RWPE2 (cell line): ENCODE measurements around the gene FSTL1.

Source experiments
- ATAC-seq: fragments of 200-7000 bp; cut with Tn5 transposase; 3 replicates; pipeline ENCODE4 v1.9.1; 2021; ENCODE audit warnings: low read depth
- DNase-seq: peaks from one replicate; pipeline ENCODE4 v3.0.0-alpha.2; 2020; ENCODE audit warnings: low spot score
- H3K27ac ChIP-seq: fragments of 450-650 bp; 2 replicates; pipeline ENCODE4 v1.5.1; 2017; ENCODE audit warnings: mild to moderate bottlenecking; ENCODE audit not compliant: poor library complexity, severe bottlenecking
- H3K27me3 ChIP-seq: fragments of 250-450 bp; sonication (Bioruptor Pico); 2 replicates; pipeline ENCODE4 v1.5.1; 2021; ENCODE audit warnings: mild to moderate bottlenecking, moderate library complexity; ENCODE audit not compliant: insufficient read depth, poor library complexity, severe bottlenecking
- H3K36me3 ChIP-seq: fragments of 250-450 bp; sonication (Bioruptor Pico); 2 replicates; pipeline ENCODE4 v1.5.1; 2020; ENCODE audit warnings: low read depth, mild to moderate bottlenecking, moderate library complexity
- H3K4me1 ChIP-seq: fragments of 250-450 bp; sonication (Bioruptor Pico); 2 replicates; pipeline ENCODE4 v1.5.1; 2021; ENCODE audit warnings: mild to moderate bottlenecking, moderate library complexity; ENCODE audit not compliant: insufficient read depth, poor library complexity, severe bottlenecking
- H3K4me3 ChIP-seq: fragments of 250-450 bp; sonication (Bioruptor Pico); 2 replicates; pipeline ENCODE4 v1.5.1; 2021; ENCODE audit warnings: mild to moderate bottlenecking, moderate library complexity; ENCODE audit not compliant: severe bottlenecking
- H3K9me3 ChIP-seq: fragments of 250-450 bp; sonication (Bioruptor Pico); 2 replicates; pipeline ENCODE4 v1.5.1; 2021; ENCODE audit warnings: mild to moderate bottlenecking, moderate library complexity; ENCODE audit not compliant: severe bottlenecking
- CTCF ChIP-seq: fragments of 450-650 bp; IDR thresholded peaks from one replicate; pipeline ENCODE4 v1.5.1; 2017; ENCODE audit warnings: mild to moderate bottlenecking, moderate library complexity; ENCODE audit not compliant: poor library complexity, severe bottlenecking

Gene FSTL1

GRCh38 chr3:120428924-120429323, 21.9 kb downstream of the FSTL1 start:
- Histone ChIP-seq H3K9me3 (no peaks in the 10 kb centered on the region), H3K27me3 (no peaks in the 10 kb centered on the region), H3K27ac (no peak overlapping the region), H3K4me3 (no peak overlapping the region), H3K4me1 (no peaks in the 10 kb centered on the region), H3K36me3 (peaks cover 18% of the 10 kb centered on the region)
- TF ChIP-seq CTCF = no peak
- peak; percentile 17; the same call in 1 of the 3 replicates for ATAC-seq
- DNase-seq = no peak

GRCh38 chr3:120427201-120427600, 23.6 kb downstream of the FSTL1 start:
- H3K27ac ChIP-seq = no peak overlapping the region
- H3K9me3 ChIP-seq = no peaks in the 10 kb centered on the region
- no peak for TF ChIP-seq CTCF
- DNase-seq (no peak), ATAC-seq (no peak)
- H3K4me3 ChIP-seq = no peak overlapping the region
- peaks cover 18% of the 10 kb centered on the region for H3K36me3 ChIP-seq
- no peaks in the 10 kb centered on the region for H3K4me1 ChIP-seq
- no peaks in the 10 kb centered on the region for H3K27me3 ChIP-seq

- Histone ChIP-seq H3K4me1 (no peaks in the 10 kb centered on the region), H3K36me3 (peaks cover 11% of the 10 kb centered on the region), H3K4me3 (no peak overlapping the region), H3K9me3 (no peaks in the 10 kb centered on the region), H3K27ac (no peak overlapping the region), H3K27me3 (no peaks in the 10 kb centered on the region)
- no peak for ATAC-seq
- no peak for DNase-seq
- no peak for TF ChIP-seq CTCF
Measured at GRCh38 chr3:120425572-120426250, 25.1 kb downstream of the FSTL1 start.

GRCh38 chr3:120424976-120425570, 25.7 kb downstream of the FSTL1 start:
- Histone ChIP-seq H3K4me1 (no peaks in the 10 kb centered on the region), H3K27ac (no peak overlapping the region), H3K4me3 (no peak overlapping the region), H3K27me3 (no peaks in the 10 kb centered on the region), H3K36me3 (peaks cover 5% of the 10 kb centered on the region; the same call in 1 of the 2 replicates), H3K9me3 (no peaks in the 10 kb centered on the region)
- no peak for TF ChIP-seq CTCF
- ATAC-seq = no peak
- DNase-seq = no peak

- Histone ChIP-seq H3K4me3 (no peak overlapping the region), H3K36me3 (no peaks in the 10 kb centered on the region), H3K27ac (no peak overlapping the region), H3K27me3 (no peaks in the 10 kb centered on the region), H3K9me3 (no peaks in the 10 kb centered on the region), H3K4me1 (no peaks in the 10 kb centered on the region)
- DNase-seq (no peak), ATAC-seq (no peak)
- TF ChIP-seq CTCF = no peak
Measured at GRCh38 chr3:120424506-120424905, 26.3 kb downstream of the FSTL1 start.
